Peyer's patch (tissue), 4 donors: ENCODE measurements around the gene GOLGA1. TPM values are rescaled to one million over a fixed set of nuclear protein-coding genes. Genes with fewer than 3 reads are reported as not detected.

ENCODE experiments used
- DNase-seq, 3 donors: peaks; one replicate each; pipeline ENCODE4 v3.0.0-alpha.2; 2017 to 2019
- H3K27ac ChIP-seq, 4 donors: fragments of 200-600 bp; sonication (generic); one replicate each; pipeline ENCODE4 v1.5.1; 2016 to 2019
- H3K27me3 ChIP-seq, 2 donors: fragments of 200-600 bp; sonication (generic); one replicate each; pipeline ENCODE4 v1.5.1; 2019
- H3K36me3 ChIP-seq, 3 donors: fragments of 200-600 bp; sonication (generic); one replicate each; pipeline ENCODE4 v1.5.1; 2016 to 2019
- H3K4me1 ChIP-seq, 4 donors: fragments of 200-600 bp; sonication (generic); one replicate each; pipeline ENCODE4 v1.5.1; 2016 to 2019
- H3K4me3 ChIP-seq, 4 donors: fragments of 200-600 bp; sonication (generic); 1 replicate in 3 of 4; 2 replicates in 1 of 4; pipeline ENCODE4 v1.5.1; 2016 to 2019; ENCODE audit warnings: mild to moderate bottlenecking in 1 of 4
- H3K9me3 ChIP-seq, 4 donors: fragments of 200-600 bp; sonication (generic); one replicate each; pipeline ENCODE4 v1.5.1; 2016 to 2019; ENCODE audit warnings: mild to moderate bottlenecking in 1 of 4
- POLR2A ChIP-seq, 2 donors: fragments of 450-650 bp; IDR thresholded peaks; one replicate each; pipeline ENCODE4 v1.5.1; 2017; ENCODE audit warnings: antibody characterized with exemption in 2 of 2, mild to moderate bottlenecking in 2 of 2, moderate library complexity in 2 of 2
- total RNA-seq, 4 donors: library from RNA; depleted of rRNA; stranded (reverse); fragments of >200 nt; gene quantifications; one replicate each; pipeline ENCODE4 v1.1.0, GENCODE V29; 2016
- TF ChIP-seq, protein P1 (sequence below), 6 experiments: fragments of 450-650 bp in 4 of 6; fragments of 200-600 bp in 2 of 6; sonication (generic) in 1 of 6; IDR thresholded peaks; one replicate each; pipeline ENCODE4 v1.5.1; 2017 to 2019; ENCODE audit warnings: antibody characterized with exemption in 6 of 6, mild to moderate bottlenecking in 3 of 6, moderate library complexity in 1 of 6

GOLGA1 gene, protein sequence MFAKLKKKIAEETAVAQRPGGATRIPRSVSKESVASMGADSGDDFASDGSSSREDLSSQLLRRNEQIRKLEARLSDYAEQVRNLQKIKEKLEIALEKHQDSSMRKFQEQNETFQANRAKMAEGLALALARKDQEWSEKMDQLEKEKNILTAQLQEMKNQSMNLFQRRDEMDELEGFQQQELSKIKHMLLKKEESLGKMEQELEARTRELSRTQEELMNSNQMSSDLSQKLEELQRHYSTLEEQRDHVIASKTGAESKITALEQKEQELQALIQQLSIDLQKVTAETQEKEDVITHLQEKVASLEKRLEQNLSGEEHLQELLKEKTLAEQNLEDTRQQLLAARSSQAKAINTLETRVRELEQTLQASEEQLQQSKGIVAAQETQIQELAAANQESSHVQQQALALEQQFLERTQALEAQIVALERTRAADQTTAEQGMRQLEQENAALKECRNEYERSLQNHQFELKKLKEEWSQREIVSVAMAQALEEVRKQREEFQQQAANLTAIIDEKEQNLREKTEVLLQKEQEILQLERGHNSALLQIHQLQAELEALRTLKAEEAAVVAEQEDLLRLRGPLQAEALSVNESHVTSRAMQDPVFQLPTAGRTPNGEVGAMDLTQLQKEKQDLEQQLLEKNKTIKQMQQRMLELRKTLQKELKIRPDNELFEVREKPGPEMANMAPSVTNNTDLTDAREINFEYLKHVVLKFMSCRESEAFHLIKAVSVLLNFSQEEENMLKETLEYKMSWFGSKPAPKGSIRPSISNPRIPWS
- 10 to 100 TPM; 27.0 to 52.8 (median 37.3) TPM for total RNA-seq

DNA sequence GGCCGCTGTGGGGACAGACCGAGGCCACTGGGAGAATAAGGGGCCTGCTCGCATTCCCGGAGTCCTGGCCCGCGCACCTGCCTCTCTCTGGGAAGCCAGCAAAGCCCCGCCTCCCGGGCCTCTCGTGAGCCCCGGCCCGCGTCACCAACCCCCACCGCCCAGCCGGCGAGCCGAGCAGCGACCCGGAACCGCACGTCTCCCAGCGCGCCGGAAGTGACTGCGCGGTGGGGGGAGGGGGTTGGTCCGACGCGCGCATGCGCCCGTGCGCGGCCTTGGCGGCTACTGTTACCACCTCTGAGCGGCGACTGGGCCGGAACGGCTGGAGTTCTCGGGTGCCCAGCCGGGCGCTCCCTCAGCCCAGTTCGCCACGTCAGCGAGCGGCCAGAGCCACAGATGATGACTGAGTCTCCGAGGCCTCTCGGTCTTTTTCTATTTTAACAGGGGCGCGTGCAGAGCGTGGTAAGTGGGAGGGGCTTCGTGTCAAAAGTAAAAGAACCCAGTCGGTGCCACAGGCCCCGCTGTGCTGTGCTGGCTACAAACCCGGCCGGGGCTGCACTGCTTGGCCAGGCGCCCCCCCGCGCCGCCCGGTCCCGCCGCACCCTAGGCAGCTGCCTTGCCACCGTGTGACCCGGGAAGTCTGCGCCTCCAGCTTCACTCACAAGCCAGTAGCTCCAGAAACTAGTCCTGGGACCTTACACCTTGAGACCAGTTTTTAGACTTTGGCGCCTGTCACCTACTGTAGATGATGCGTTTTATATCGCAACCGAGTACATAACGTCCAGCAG is at the start of gene GOLGA1:
Gene GOLGA1 (minus strand): TSS at position 190 of the 785 bp plus-strand sequence. CDS start 2,372 bp downstream, outside the sequence.
- DNase-seq, result peak; percentile 94 to 99 (median 98)
- TF ChIP-seq POLR2A (IDR thresholded peaks at IDR 0.05), result peak; percentile 85 to 88
- TF ChIP-seq, protein P1, sequence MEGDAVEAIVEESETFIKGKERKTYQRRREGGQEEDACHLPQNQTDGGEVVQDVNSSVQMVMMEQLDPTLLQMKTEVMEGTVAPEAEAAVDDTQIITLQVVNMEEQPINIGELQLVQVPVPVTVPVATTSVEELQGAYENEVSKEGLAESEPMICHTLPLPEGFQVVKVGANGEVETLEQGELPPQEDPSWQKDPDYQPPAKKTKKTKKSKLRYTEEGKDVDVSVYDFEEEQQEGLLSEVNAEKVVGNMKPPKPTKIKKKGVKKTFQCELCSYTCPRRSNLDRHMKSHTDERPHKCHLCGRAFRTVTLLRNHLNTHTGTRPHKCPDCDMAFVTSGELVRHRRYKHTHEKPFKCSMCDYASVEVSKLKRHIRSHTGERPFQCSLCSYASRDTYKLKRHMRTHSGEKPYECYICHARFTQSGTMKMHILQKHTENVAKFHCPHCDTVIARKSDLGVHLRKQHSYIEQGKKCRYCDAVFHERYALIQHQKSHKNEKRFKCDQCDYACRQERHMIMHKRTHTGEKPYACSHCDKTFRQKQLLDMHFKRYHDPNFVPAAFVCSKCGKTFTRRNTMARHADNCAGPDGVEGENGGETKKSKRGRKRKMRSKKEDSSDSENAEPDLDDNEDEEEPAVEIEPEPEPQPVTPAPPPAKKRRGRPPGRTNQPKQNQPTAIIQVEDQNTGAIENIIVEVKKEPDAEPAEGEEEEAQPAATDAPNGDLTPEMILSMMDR (IDR thresholded peaks at IDR 0.05), result no peak
- Histone ChIP-seq H3K4me1 (peaks cover 0 to 6% (median 0%) of the 10 kb centered on the region in 4 donors), H3K4me3 (peak within 1 kb of the TSS; percentile 65 to 90 (median 71)), H3K36me3 (peaks cover 0 to 12% (median 0%) of the 10 kb centered on the region in 3 donors), H3K27ac (peak within 1 kb of the TSS; percentile 90 to 95 (median 93)), H3K9me3 (no peaks in the 10 kb centered on the region), H3K27me3 (no peaks in the 10 kb centered on the region)

DNA sequence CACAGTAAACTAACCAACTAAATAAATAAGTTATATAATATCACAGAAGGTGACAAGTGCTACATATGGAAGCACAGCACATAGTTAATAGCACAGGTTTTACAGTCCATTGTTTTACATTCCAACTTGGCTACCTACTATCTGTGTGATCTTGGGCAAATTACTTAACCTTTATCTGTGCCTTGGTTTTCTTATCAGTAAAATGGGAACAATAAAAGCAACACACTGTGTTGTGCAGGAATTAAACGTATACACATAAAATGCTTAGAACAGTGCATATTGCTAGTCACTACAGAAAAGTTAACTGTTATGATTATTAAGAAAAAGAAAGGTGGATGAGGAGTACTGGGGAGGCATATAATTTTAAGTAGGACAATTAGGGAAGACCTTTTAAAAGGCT is 42.8 kb upstream of the GOLGA1 start:
- no peak for DNase-seq
- Histone ChIP-seq H3K27me3 (no peaks in the 10 kb centered on the region), H3K9me3 (no peaks in the 10 kb centered on the region), H3K27ac (no peak overlapping the region), H3K4me1 (no peaks in the 10 kb centered on the region), H3K4me3 (no peak overlapping the region), H3K36me3 (no peaks in the 10 kb centered on the region)
- TF ChIP-seq, protein P1 (IDR thresholded peaks at IDR 0.05), result no peak
- no peak for TF ChIP-seq POLR2A (IDR thresholded peaks at IDR 0.05)

DNA sequence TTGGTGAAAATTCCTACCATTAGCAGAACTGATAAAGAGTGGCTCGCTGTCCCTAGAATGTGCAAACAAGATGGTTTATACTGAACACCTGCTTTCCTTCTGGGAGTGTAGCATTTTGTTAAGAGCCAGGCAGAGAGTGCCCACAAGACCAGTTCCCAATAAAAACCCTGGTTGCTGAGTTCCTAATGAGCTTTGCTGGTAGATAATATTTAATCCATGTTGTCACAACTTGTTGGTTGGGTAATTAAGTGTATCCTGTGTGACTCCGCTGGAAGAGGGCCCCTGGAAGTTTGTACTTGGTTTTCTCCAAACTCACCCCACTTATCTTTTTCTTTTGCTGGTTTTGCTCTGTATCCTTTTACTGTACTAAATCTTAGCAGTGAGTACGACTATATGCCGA is 39.5 kb upstream of the GOLGA1 start:
- Histone ChIP-seq H3K9me3 (no peaks in the 10 kb centered on the region), H3K36me3 (no peaks in the 10 kb centered on the region), H3K4me1 (no peaks in the 10 kb centered on the region), H3K4me3 (no peak overlapping the region), H3K27me3 (no peaks in the 10 kb centered on the region), H3K27ac (no peak overlapping the region)
- no peak for TF ChIP-seq POLR2A (IDR thresholded peaks at IDR 0.05)
- TF ChIP-seq, protein P1 (IDR thresholded peaks at IDR 0.05), result no peak
- no peak for DNase-seq

DNA sequence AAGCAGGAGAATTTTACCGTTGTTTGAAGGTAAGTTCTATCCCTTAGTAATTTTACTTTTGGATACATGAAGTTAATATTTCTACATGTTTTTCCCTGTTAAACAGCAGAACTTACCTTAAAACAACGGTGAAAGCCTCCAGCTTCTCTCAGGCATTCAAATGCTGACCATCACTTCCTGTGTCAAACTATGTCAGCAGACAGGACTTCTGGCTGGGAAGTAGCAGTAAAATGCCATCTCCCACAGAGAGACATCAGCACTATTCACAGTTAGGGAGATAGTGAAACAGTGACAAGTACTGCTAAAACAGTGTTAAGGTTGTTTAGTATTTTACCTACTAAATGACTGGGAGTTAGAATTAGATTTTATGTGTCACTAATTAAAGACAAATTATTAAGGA is 34.2 kb upstream of the GOLGA1 start:
- TF ChIP-seq, protein P1 (IDR thresholded peaks at IDR 0.05), result no peak
- TF ChIP-seq POLR2A (IDR thresholded peaks at IDR 0.05), result no peak
- no peak overlapping the region for H3K27ac ChIP-seq
- no peaks in the 10 kb centered on the region for H3K9me3 ChIP-seq
- H3K36me3 ChIP-seq, result peaks cover 0 to 11% (median 0%) of the 10 kb centered on the region in 3 donors
- H3K4me3 ChIP-seq, result no peak overlapping the region
- no peak for DNase-seq
- H3K27me3 ChIP-seq, result no peaks in the 10 kb centered on the region
- no peaks in the 10 kb centered on the region for H3K4me1 ChIP-seq

DNA sequence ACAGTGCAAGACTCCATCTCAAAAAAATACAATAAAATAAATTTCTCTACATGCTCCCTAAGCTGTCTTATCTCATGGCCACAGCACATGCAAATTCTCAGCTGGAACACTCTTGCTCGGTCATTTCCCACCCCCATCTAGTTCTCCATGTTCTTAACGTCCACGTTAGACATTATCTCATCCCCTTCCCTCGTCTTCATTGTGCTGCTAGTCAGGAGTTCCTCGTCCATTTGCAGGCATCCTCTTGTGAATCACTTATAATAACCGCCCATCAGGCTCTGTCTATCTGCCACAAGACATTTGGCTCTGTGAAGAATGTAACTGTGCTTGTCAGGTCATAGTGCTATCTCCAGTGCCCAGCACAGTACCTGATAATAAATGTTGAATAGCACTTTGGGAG is 32.9 kb upstream of the GOLGA1 start:
- TF ChIP-seq POLR2A (IDR thresholded peaks at IDR 0.05), result no peak
- TF ChIP-seq, protein P1 (IDR thresholded peaks at IDR 0.05), result no peak
- H3K27ac ChIP-seq, result no peak overlapping the region
- H3K4me3 ChIP-seq, result no peak overlapping the region
- no peaks in the 10 kb centered on the region for H3K4me1 ChIP-seq
- H3K36me3 ChIP-seq, result peaks cover 0 to 11% (median 0%) of the 10 kb centered on the region in 3 donors
- no peaks in the 10 kb centered on the region for H3K9me3 ChIP-seq
- no peak for DNase-seq
- H3K27me3 ChIP-seq, result no peaks in the 10 kb centered on the region
